Measurements from ENCODE around the gene ACSL1. TPM values are rescaled to one million over a fixed set of nuclear protein-coding genes. Genes with fewer than 3 reads are reported as not detected.
A peak's percentile ranks its signal among the peaks of the same experiment; 100 is the strongest.

The ACSL1 gene
- total RNA-seq, 1 experiment from 2014 or later: 12.9 TPM

- Histone ChIP-seq H3K27ac (no peak overlapping the region), H3K4me1 (no peaks in the 10 kb centered on the region), H3K9me3 (replicated peaks) (no peaks in the 10 kb centered on the region), H3K4me3 (peak overlapping the region; percentile 58), H3K36me3 (no peaks in the 10 kb centered on the region), H3K27me3 (no peaks in the 10 kb centered on the region)
- peak in 1 of 2 experiments; percentile 24 for DNase-seq
Measured at GRCh38 chr4:184825141-184825895, 450 bp downstream of the ACSL1 start.

DNA sequence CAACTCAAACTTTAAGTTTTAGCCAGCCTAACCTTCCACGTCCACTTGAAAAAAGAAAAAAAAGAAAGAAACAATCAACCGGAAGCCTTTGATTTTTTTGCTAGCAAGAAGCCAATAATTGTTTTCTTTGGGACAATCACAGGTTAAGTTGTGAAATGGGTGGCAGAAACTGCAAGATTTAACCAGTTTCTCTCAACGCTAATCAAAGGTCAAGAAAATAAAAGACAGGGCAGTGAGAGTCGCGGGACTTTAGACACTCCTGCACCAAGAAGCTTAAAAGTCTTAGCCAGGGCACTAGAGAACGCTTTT, 1.0 kb downstream of the ACSL1 start:
- Histone ChIP-seq H3K9me3 (replicated peaks) (no peaks in the 10 kb centered on the region), H3K4me3 (peak overlapping the region; percentile 58), H3K27me3 (no peaks in the 10 kb centered on the region), H3K4me1 (no peaks in the 10 kb centered on the region), H3K36me3 (no peaks in the 10 kb centered on the region), H3K27ac (no peak overlapping the region)
- no peak for DNase-seq

GRCh38 chr4:184824081-184824775, 1.5 kb downstream of the ACSL1 start:
- Histone ChIP-seq H3K36me3 (no peaks in the 10 kb centered on the region), H3K9me3 (replicated peaks) (no peaks in the 10 kb centered on the region), H3K4me1 (no peaks in the 10 kb centered on the region), H3K27me3 (no peaks in the 10 kb centered on the region), H3K27ac (no peak overlapping the region), H3K4me3 (no peak overlapping the region)
- DNase-seq: no peak

DNA sequence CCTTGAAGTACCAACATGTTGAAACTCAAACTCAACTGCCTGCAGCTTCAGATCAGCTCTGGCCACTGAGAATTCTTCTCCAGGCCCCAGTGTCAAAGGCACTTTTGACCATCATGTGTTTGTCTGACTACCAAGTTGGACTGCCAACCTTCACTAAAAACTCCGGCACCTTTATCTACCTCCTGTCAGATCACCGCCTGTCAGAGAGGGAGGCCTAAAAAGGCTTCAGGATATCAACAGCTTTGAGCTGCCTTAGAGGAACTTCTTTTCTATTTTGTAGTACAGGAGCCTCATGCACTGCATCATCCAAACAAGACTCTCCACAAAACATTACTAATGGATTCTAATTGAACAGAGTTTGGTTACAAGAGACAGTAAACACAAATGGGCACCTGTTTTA, 2.8 kb downstream of the ACSL1 start:
- no peak for DNase-seq
- Histone ChIP-seq H3K9me3 (replicated peaks) (no peaks in the 10 kb centered on the region), H3K27me3 (no peaks in the 10 kb centered on the region), H3K4me3 (no peak overlapping the region), H3K36me3 (no peaks in the 10 kb centered on the region), H3K27ac (no peak overlapping the region), H3K4me1 (no peaks in the 10 kb centered on the region)

DNA sequence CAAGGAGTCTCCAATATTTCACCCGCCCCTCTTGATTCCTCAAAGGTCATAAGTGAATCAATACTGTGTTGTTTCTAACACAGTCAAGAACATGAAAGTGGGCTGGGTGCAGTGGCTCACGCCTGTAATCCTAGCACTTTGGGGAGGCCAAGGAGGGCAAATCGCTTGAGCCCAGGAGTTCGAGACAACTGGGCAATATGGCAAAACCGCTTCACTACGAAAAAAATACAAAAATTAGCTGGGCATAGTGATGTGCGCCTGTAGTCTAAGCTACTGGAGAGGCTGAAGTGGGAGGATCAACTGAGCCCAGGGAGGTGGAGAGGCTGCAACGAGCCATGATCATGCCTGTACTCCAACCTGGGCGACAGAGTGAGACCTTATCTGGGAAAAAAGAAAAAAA, 3.4 kb downstream of the ACSL1 start:
- H3K9me3 ChIP-seq (replicated peaks): no peaks in the 10 kb centered on the region
- H3K27ac ChIP-seq: no peak overlapping the region

DNA sequence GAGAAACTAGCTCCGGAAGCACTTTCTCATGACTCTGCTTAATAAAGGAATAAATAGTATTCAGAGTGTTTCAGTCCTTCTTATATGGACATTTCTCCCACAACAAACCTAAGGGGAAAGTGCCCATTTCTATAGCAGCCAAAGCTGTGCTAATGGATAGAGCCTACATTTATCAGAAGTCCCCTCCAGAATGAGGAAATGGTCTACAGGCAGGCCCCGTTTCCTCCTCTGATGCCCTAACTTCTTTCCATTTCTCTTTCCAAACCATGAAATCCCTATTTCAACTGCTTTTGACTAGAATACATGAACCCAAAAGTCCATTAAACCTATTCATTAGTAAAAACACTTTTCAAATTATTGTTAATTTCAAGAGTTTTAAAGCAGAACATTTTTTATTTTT, 4.5 kb downstream of the ACSL1 start:
- no peak for DNase-seq
- no peak overlapping the region for H3K27ac ChIP-seq
- H3K36me3 ChIP-seq: no peaks in the 10 kb centered on the region
- H3K4me3 ChIP-seq: no peak overlapping the region
- no peaks in the 10 kb centered on the region for H3K27me3 ChIP-seq
- no peaks in the 10 kb centered on the region for H3K9me3 ChIP-seq (replicated peaks)
- H3K4me1 ChIP-seq: no peaks in the 10 kb centered on the region

More for the DNA sequence above, 3.4 kb downstream of the ACSL1 start:
- Histone ChIP-seq H3K27me3 (no peaks in the 10 kb centered on the region), H3K4me3 (no peak overlapping the region), H3K36me3 (no peaks in the 10 kb centered on the region), H3K4me1 (no peaks in the 10 kb centered on the region)
- DNase-seq: no peak

GRCh38 chr4:184819786-184820185, 6.0 kb downstream of the ACSL1 start:
- no peak for DNase-seq
- peaks cover 6% of the 10 kb centered on the region for H3K4me1 ChIP-seq

DNA sequence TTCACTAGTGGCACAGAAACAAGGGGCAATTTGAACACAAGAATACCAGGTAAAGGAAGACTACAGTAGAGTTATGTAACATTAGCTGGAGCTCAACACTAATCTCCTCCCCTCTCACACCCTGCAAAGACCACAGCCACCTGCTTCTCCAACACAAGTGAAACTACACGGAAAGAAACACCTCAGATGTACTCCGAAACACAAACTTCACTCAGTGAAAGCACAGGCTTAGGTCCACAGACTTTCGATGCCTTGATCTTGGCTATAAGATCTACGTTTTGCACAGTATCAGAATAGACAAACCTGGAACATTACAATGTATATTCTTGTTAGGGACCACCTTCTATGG, 7.6 kb downstream of the ACSL1 start:
- no peaks in the 10 kb centered on the region for H3K9me3 ChIP-seq (replicated peaks)
- DNase-seq: no peak
- peaks cover 17% of the 10 kb centered on the region for H3K4me1 ChIP-seq
- H3K27me3 ChIP-seq: no peaks in the 10 kb centered on the region
- no peaks in the 10 kb centered on the region for H3K36me3 ChIP-seq
- H3K27ac ChIP-seq: no peak overlapping the region
- no peak overlapping the region for H3K4me3 ChIP-seq

More at GRCh38 chr4:184819786-184820185, 6.0 kb downstream of the ACSL1 start:
- no peak overlapping the region for H3K4me3 ChIP-seq
- no peaks in the 10 kb centered on the region for H3K27me3 ChIP-seq
- H3K9me3 ChIP-seq (replicated peaks): no peaks in the 10 kb centered on the region
- H3K36me3 ChIP-seq: no peaks in the 10 kb centered on the region
- H3K27ac ChIP-seq: no peak overlapping the region

- no peaks in the 10 kb centered on the region for H3K9me3 ChIP-seq (replicated peaks)
- H3K27ac ChIP-seq: no peak overlapping the region
- no peaks in the 10 kb centered on the region for H3K36me3 ChIP-seq
- no peak overlapping the region for H3K4me3 ChIP-seq
- no peak for DNase-seq
- H3K27me3 ChIP-seq: no peaks in the 10 kb centered on the region
- H3K4me1 ChIP-seq: peaks cover 21% of the 10 kb centered on the region
Measured at GRCh38 chr4:184817494-184818215, 8.1 kb downstream of the ACSL1 start.

GRCh38 chr4:184816962-184817361, 8.8 kb downstream of the ACSL1 start:
- H3K4me3 ChIP-seq: no peak overlapping the region
- no peaks in the 10 kb centered on the region for H3K27me3 ChIP-seq
- H3K36me3 ChIP-seq: no peaks in the 10 kb centered on the region
- H3K27ac ChIP-seq: no peak overlapping the region
- no peak for DNase-seq
- H3K9me3 ChIP-seq (replicated peaks): no peaks in the 10 kb centered on the region
- H3K4me1 ChIP-seq: peaks cover 27% of the 10 kb centered on the region

GRCh38 chr4:184815046-184815877, 10.5 kb downstream of the ACSL1 start:
- Histone ChIP-seq H3K27ac (no peak overlapping the region), H3K4me1 (peaks cover 30% of the 10 kb centered on the region), H3K9me3 (replicated peaks) (no peaks in the 10 kb centered on the region), H3K36me3 (no peaks in the 10 kb centered on the region), H3K27me3 (no peaks in the 10 kb centered on the region), H3K4me3 (no peak overlapping the region)
- DNase-seq: peak; percentile 58 to 69

DNA sequence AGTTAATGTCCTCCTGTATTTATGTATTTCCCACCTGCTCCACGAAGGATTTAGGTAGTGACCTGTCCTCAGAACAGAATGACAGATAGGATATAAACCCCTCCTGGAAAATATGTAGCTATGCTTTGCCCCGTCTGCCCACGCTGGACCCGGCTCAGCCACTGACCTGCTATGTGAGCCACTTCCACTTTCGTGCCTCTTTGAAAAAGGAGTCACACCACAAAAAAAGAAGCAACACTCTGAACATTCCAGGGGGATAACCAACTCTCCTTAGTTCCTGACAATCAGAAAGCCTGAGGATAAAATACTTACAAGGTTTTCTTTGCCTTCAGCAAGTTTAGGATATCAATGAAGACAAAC, 11.1 kb downstream of the ACSL1 start:
- H3K4me1 ChIP-seq: peaks cover 30% of the 10 kb centered on the region
- no peaks in the 10 kb centered on the region for H3K9me3 ChIP-seq (replicated peaks)
- no peak for DNase-seq
- H3K27ac ChIP-seq: no peak overlapping the region
- H3K4me3 ChIP-seq: no peak overlapping the region
- no peaks in the 10 kb centered on the region for H3K27me3 ChIP-seq
- no peaks in the 10 kb centered on the region for H3K36me3 ChIP-seq

DNA sequence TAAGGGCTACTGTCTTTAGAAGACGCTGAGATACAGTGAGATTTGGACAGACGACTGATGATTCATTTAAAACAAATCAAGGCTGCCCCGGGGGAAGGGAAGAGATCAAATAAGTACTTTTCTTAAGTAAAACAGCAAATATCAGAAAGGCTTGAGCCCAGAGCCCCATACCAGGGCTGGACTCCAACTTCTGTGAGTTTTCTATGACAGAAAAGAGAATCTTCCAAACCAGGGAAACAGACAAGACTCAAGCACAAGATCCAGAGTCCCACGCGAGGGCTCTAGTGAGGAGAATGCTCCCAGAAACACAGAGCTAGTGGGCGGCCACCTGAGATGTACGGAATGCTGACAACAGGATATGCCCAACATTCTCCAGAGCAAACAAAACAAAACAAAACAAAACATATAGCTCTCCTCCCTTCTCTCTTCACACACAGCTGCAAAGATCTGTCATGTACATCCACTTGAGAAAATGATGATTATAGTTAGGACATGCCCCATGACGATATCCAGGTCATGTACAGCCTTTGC, 13.1 kb downstream of the ACSL1 start:
- H3K9me3 ChIP-seq (replicated peaks): no peaks in the 10 kb centered on the region
- H3K4me1 ChIP-seq: peaks cover 30% of the 10 kb centered on the region
- H3K27me3 ChIP-seq: no peaks in the 10 kb centered on the region
- peak overlapping the region; percentile 77 for H3K27ac ChIP-seq
- peak overlapping the region; percentile 21 for H3K4me3 ChIP-seq
- no peaks in the 10 kb centered on the region for H3K36me3 ChIP-seq
- no peak for DNase-seq

DNA sequence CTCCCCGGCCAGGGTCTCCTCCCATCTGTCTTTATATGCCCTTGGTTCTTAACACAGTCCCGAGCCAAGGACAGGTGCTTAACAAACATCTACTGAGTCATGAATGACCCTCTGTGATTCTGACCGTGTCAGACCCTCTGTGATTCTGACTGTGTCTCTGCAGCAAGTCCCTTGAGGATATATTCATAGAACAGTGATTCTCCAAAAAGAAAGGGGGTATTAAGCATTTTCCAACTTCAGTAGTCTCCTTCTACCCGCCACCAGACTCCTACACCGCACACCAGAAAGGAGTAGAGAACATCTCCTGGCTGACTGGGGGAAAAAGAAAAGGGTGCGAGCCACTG, 13.6 kb downstream of the ACSL1 start:
- H3K4me3 ChIP-seq: peak overlapping the region; percentile 21
- peak overlapping the region; percentile 77 for H3K27ac ChIP-seq
- no peaks in the 10 kb centered on the region for H3K27me3 ChIP-seq
- no peaks in the 10 kb centered on the region for H3K9me3 ChIP-seq (replicated peaks)
- no peaks in the 10 kb centered on the region for H3K36me3 ChIP-seq
- peaks cover 30% of the 10 kb centered on the region for H3K4me1 ChIP-seq
- peak; percentile 10 to 49 for DNase-seq

Data from SJCRH30 (cell line).